Measurements from ENCODE around the gene RALY.

DNA sequence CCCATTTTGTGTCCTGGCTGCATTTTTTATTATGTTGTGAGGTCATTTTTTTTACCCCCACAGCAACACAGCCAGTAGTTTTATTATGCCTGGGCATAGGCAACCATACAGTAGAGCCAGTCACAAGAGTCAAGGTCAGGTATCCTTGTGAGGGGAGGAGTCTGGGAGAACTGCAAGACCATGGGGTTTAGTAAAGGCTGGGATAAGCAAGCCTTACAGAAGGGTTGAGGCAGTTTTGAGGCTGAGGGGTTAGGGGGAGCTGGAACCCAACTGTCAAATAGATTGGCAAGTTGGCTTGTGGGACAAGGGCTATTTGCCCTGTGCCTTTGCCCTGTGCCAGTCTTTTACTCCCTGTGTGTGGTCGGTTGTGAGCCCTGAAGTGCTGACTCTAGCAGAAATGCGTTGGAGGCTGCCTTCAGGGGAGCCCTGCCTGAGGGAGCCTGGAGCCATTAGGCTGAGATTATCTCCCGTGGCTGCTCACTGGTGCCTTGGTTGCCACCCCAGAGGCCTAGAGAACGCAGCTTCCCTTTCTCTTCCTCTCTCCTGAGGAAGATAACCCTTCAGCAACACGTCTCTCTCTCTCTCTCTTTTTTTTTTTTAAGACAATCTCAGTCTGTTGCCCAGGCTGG, 31.1 kb downstream of the RALY start:
- TF ChIP-seq, protein P1, sequence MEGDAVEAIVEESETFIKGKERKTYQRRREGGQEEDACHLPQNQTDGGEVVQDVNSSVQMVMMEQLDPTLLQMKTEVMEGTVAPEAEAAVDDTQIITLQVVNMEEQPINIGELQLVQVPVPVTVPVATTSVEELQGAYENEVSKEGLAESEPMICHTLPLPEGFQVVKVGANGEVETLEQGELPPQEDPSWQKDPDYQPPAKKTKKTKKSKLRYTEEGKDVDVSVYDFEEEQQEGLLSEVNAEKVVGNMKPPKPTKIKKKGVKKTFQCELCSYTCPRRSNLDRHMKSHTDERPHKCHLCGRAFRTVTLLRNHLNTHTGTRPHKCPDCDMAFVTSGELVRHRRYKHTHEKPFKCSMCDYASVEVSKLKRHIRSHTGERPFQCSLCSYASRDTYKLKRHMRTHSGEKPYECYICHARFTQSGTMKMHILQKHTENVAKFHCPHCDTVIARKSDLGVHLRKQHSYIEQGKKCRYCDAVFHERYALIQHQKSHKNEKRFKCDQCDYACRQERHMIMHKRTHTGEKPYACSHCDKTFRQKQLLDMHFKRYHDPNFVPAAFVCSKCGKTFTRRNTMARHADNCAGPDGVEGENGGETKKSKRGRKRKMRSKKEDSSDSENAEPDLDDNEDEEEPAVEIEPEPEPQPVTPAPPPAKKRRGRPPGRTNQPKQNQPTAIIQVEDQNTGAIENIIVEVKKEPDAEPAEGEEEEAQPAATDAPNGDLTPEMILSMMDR (IDR thresholded peaks at IDR 0.05), result no peak
- TF ChIP-seq POLR2AphosphoS5 (IDR thresholded peaks at IDR 0.05; ENCODE audit: low read depth, low read length), result no peak
- TF ChIP-seq, protein P2, sequence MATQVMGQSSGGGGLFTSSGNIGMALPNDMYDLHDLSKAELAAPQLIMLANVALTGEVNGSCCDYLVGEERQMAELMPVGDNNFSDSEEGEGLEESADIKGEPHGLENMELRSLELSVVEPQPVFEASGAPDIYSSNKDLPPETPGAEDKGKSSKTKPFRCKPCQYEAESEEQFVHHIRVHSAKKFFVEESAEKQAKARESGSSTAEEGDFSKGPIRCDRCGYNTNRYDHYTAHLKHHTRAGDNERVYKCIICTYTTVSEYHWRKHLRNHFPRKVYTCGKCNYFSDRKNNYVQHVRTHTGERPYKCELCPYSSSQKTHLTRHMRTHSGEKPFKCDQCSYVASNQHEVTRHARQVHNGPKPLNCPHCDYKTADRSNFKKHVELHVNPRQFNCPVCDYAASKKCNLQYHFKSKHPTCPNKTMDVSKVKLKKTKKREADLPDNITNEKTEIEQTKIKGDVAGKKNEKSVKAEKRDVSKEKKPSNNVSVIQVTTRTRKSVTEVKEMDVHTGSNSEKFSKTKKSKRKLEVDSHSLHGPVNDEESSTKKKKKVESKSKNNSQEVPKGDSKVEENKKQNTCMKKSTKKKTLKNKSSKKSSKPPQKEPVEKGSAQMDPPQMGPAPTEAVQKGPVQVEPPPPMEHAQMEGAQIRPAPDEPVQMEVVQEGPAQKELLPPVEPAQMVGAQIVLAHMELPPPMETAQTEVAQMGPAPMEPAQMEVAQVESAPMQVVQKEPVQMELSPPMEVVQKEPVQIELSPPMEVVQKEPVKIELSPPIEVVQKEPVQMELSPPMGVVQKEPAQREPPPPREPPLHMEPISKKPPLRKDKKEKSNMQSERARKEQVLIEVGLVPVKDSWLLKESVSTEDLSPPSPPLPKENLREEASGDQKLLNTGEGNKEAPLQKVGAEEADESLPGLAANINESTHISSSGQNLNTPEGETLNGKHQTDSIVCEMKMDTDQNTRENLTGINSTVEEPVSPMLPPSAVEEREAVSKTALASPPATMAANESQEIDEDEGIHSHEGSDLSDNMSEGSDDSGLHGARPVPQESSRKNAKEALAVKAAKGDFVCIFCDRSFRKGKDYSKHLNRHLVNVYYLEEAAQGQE (IDR thresholded peaks at IDR 0.05; ENCODE audit: insufficient read depth in 1 of 2, low read depth in 2 of 2, low read length in 1 of 2), result no peak
- no peak for TF ChIP-seq TCF7L2 (IDR thresholded peaks at IDR 0.05; ENCODE audit: low read depth, low read length)
